WTC11 (cell line): ENCODE results near the gene MAPK11.

ENCODE experiments used
- CTCF ChIP-seq: fragments of 200-600 bp; IDR thresholded peaks from 2 replicates; pipeline ENCODE4 v1.8.0; 2022; ENCODE audit warnings: antibody characterized with exemption
- FOXK1 ChIP-seq: sonication (generic); formaldehyde crosslinking; IDR thresholded peaks from 2 replicates; pipeline ENCODE4 v1.8.0; 2022; ENCODE audit warnings: mild to moderate bottlenecking, moderate library complexity, missing genetic modification reagents
- FOXP1 ChIP-seq: sonication (generic); formaldehyde crosslinking; IDR thresholded peaks from 2 replicates; pipeline ENCODE4 v1.8.0; 2022; ENCODE audit warnings: missing genetic modification reagents, mild to moderate bottlenecking, moderate library complexity, borderline replicate concordance
- JUN ChIP-seq: sonication (generic); formaldehyde crosslinking; IDR thresholded peaks from 2 replicates; pipeline ENCODE4 v1.8.0; 2023; ENCODE audit warnings: mild to moderate bottlenecking, missing genetic modification reagents
- KAT7 ChIP-seq: sonication (generic); formaldehyde crosslinking; IDR thresholded peaks from 2 replicates; pipeline ENCODE4 v1.8.1; 2023; ENCODE audit warnings: missing genetic modification reagents, mild to moderate bottlenecking, borderline replicate concordance
- NR1H2 ChIP-seq: sonication (generic); formaldehyde crosslinking; IDR thresholded peaks from 2 replicates; pipeline ENCODE4 v1.9.0; 2021; ENCODE audit warnings: mild to moderate bottlenecking, moderate library complexity, missing genetic modification reagents
- ZNF138 ChIP-seq: sonication (generic); formaldehyde crosslinking; conservative IDR thresholded peaks from 2 replicates; pipeline ENCODE4 v1.8.1; 2022; ENCODE audit warnings: mild to moderate bottlenecking, moderate library complexity, missing genetic modification reagents
- TF ChIP-seq, protein P1 (sequence below): sonication (generic); formaldehyde crosslinking; IDR thresholded peaks from 2 replicates; pipeline ENCODE4 v1.8.1; 2023; ENCODE audit warnings: mild to moderate bottlenecking, moderate library complexity, missing genetic modification reagents
- TF ChIP-seq, protein P2 (sequence below): sonication (generic); formaldehyde crosslinking; IDR thresholded peaks from 2 replicates; pipeline ENCODE4 v1.8.0; 2022; ENCODE audit warnings: mild to moderate bottlenecking, missing genetic modification reagents
- TF ChIP-seq, protein P3 (sequence below): sonication (generic); formaldehyde crosslinking; conservative IDR thresholded peaks from 2 replicates; pipeline ENCODE4 v1.8.1; 2023; ENCODE audit warnings: mild to moderate bottlenecking, low read depth, missing genetic modification reagents, moderate library complexity

DNA sequence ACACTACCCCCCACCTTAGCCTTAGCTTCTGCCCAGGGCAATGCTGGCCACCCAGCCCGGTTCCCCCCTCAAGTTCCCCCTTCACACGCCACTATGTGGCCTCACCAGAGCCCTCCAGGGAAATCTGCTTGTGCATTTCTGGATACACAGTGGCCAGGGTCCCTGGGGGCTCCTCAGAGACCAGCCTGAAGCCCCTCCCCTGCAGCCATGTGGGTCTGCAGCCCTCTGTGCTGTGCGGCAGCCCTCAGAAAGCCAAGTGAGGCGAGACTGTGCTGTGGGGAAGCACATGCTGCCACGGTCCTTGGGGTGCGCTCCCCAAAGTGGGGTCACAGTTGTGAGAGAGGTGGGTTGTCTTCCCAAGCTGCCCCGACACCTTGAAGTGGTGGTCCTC lies 39.4 kb upstream of the MAPK11 start:
- TF ChIP-seq CTCF (no peak), KAT7 (CRISPR knock-in tag) (no peak), FOXK1 (CRISPR knock-in tag) (no peak), ZNF138 (CRISPR knock-in tag) (no peak), JUN (CRISPR knock-in tag) (no peak), FOXP1 (no peak), NR1H2 (CRISPR knock-in tag) (no peak)
- TF ChIP-seq, protein P1, sequence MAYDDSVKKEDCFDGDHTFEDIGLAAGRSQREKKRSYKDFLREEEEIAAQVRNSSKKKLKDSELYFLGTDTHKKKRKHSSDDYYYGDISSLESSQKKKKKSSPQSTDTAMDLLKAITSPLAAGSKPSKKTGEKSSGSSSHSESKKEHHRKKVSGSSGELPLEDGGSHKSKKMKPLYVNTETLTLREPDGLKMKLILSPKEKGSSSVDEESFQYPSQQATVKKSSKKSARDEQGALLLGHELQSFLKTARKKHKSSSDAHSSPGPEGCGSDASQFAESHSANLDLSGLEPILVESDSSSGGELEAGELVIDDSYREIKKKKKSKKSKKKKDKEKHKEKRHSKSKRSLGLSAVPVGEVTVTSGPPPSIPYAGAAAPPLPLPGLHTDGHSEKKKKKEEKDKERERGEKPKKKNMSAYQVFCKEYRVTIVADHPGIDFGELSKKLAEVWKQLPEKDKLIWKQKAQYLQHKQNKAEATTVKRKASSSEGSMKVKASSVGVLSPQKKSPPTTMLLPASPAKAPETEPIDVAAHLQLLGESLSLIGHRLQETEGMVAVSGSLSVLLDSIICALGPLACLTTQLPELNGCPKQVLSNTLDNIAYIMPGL (CRISPR knock-in tag) = no peak
- TF ChIP-seq, protein P2, sequence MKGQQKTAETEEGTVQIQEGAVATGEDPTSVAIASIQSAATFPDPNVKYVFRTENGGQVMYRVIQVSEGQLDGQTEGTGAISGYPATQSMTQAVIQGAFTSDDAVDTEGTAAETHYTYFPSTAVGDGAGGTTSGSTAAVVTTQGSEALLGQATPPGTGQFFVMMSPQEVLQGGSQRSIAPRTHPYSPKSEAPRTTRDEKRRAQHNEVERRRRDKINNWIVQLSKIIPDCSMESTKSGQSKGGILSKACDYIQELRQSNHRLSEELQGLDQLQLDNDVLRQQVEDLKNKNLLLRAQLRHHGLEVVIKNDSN = no peak
- TF ChIP-seq, protein P3, sequence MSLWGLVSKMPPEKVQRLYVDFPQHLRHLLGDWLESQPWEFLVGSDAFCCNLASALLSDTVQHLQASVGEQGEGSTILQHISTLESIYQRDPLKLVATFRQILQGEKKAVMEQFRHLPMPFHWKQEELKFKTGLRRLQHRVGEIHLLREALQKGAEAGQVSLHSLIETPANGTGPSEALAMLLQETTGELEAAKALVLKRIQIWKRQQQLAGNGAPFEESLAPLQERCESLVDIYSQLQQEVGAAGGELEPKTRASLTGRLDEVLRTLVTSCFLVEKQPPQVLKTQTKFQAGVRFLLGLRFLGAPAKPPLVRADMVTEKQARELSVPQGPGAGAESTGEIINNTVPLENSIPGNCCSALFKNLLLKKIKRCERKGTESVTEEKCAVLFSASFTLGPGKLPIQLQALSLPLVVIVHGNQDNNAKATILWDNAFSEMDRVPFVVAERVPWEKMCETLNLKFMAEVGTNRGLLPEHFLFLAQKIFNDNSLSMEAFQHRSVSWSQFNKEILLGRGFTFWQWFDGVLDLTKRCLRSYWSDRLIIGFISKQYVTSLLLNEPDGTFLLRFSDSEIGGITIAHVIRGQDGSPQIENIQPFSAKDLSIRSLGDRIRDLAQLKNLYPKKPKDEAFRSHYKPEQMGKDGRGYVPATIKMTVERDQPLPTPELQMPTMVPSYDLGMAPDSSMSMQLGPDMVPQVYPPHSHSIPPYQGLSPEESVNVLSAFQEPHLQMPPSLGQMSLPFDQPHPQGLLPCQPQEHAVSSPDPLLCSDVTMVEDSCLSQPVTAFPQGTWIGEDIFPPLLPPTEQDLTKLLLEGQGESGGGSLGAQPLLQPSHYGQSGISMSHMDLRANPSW = no peak
